NCI-H460 (cell line): ENCODE data around the gene GCHFR. TPM values are rescaled to one million over a fixed set of nuclear protein-coding genes. Genes with fewer than 3 reads are reported as not detected.

Experiments
- DNase-seq: peaks from one replicate; pipeline ENCODE4 v3.0.0-alpha.2; 2016; ENCODE audit warnings: low read depth; ENCODE audit errors: extremely low read depth
- total RNA-seq: library from RNA; depleted of rRNA; stranded (reverse); fragments of >200 nt; shearing (Covaris generic); gene quantifications from 2 replicates; pipeline ENCODE4 v1.2.3, GENCODE V29; 2014

GCHFR gene
- total RNA-seq, 1 experiment from 2014 or later = 7.1 TPM

GRCh38 chr15:40775740-40776536, 12.1 kb downstream of the GCHFR start:
- no peak for DNase-seq

- no peak for DNase-seq
Observed at GRCh38 chr15:40776537-40777141, 12.8 kb downstream of the GCHFR start.

- peak; percentile 58 for DNase-seq
Observed at GRCh38 chr15:40782609-40783227, 18.9 kb downstream of the GCHFR start.

- DNase-seq = no peak
Observed at GRCh38 chr15:40785164-40785563, 21.3 kb downstream of the GCHFR start.

- no peak for DNase-seq
Observed at GRCh38 chr15:40785814-40786213, 21.9 kb downstream of the GCHFR start.

GRCh38 chr15:40787344-40787841, 23.5 kb downstream of the GCHFR start:
- DNase-seq = no peak

GRCh38 chr15:40787991-40788390, 24.1 kb downstream of the GCHFR start:
- DNase-seq = no peak

- DNase-seq = no peak
Observed at GRCh38 chr15:40789119-40789518, 25.3 kb downstream of the GCHFR start.

- DNase-seq = no peak
Observed at GRCh38 chr15:40789999-40790398, 26.1 kb downstream of the GCHFR start.

GRCh38 chr15:40790718-40791117, 26.9 kb downstream of the GCHFR start:
- no peak for DNase-seq

GRCh38 chr15:40792394-40792793, 28.5 kb downstream of the GCHFR start:
- no peak for DNase-seq

GRCh38 chr15:40793216-40793989, 29.5 kb downstream of the GCHFR start:
- peak; percentile 82 for DNase-seq

GRCh38 chr15:40796041-40796440, 32.2 kb downstream of the GCHFR start:
- no peak for DNase-seq

- DNase-seq = no peak
Observed at GRCh38 chr15:40796512-40796911, 32.6 kb downstream of the GCHFR start.

GRCh38 chr15:40799523-40799922, 35.7 kb downstream of the GCHFR start:
- no peak for DNase-seq

GRCh38 chr15:40803076-40803475, 39.2 kb downstream of the GCHFR start:
- DNase-seq = no peak

- no peak for DNase-seq
Observed at GRCh38 chr15:40803688-40804087, 39.8 kb downstream of the GCHFR start.

GRCh38 chr15:40806672-40807027, 42.8 kb downstream of the GCHFR start:
- no peak for DNase-seq

- DNase-seq = peak; percentile 97
Observed at GRCh38 chr15:40807028-40807887, 43.4 kb downstream of the GCHFR start, which contains the start of the genes DNAJC17 and ZFYVE19. Gene DNAJC17, minus strand, starts transcription at chr15:40807473. Its CDS starts 27 bp downstream, at chr15:40807446. Gene ZFYVE19, plus strand, starts transcription at chr15:40807089. Its CDS starts 501 bp downstream, at chr15:40807590.
